H1 (cell line): ENCODE results near the gene UBE2E2.

Experiments used
- BRCA1 ChIP-seq: IDR thresholded peaks from 2 replicates; pipeline ENCODE4 v1.6.1; 2012; ENCODE audit warnings: low read depth, low read length, improper control_type of control experiment
- CEBPB ChIP-seq: IDR thresholded peaks from 2 replicates; pipeline ENCODE4 v1.6.1; 2012; ENCODE audit warnings: low read depth, low read length
- CTCF ChIP-seq, 3 experiments: IDR thresholded peaks; 1 replicate in 2 of 3; 2 replicates in 1 of 3; pipeline versions ENCODE4 v1.5.1 to v1.6.1; 2011; ENCODE audit warnings: low read length in 3 of 3, mild to moderate bottlenecking in 3 of 3, inconsistent platforms in 2 of 3, low read depth in 1 of 3, moderate library complexity in 1 of 3; ENCODE audit not compliant: insufficient read depth in 1 of 3; ENCODE audit errors: control extremely low read depth in 1 of 3
- MAFK ChIP-seq: IDR thresholded peaks from 2 replicates; pipeline ENCODE4 v1.6.1; 2012; ENCODE audit warnings: low read depth, mild to moderate bottlenecking, improper control_type of control experiment, low read length
- MAX ChIP-seq: IDR thresholded peaks from 2 replicates; pipeline ENCODE4 v1.6.1; 2012; ENCODE audit warnings: inconsistent platforms
- POLR2AphosphoS5 ChIP-seq: IDR thresholded peaks from 2 replicates; pipeline ENCODE4 v1.6.1; 2011; ENCODE audit warnings: low read depth, low read length
- RNF2 ChIP-seq: fragments of 200-900, 300-1000 bp; sonication (generic); IDR thresholded peaks from 2 replicates; pipeline ENCODE4 v1.7.1; 2016; ENCODE audit warnings: borderline replicate concordance, low read depth, mild to moderate bottlenecking, antibody characterized with exemption, low read length; ENCODE audit not compliant: poor library complexity, severe bottlenecking; ENCODE audit errors: missing control alignments
- ZNF274 ChIP-seq: IDR thresholded peaks from 2 replicates; pipeline ENCODE4 v1.7.0; 2012; ENCODE audit warnings: low read length, borderline replicate concordance; ENCODE audit errors: extremely low read depth

- TF ChIP-seq BRCA1 (no peak), CTCF (IDR thresholded peaks at IDR 0.05; ENCODE audit: control extremely low read depth in 1 of 3, insufficient read depth in 1 of 3, low read depth in 1 of 3, low read length in 3 of 3) (no peak), ZNF274 (no peak), MAFK (no peak), RNF2 (no peak), POLR2AphosphoS5 (no peak), MAX (no peak), CEBPB (no peak)
Observed at GRCh38 chr3:23325466-23326065, 122.4 kb downstream of the UBE2E2 start.
